HS-27A (cell line): ENCODE measurements around the gene PDE4DIP.
"Not testable (repeated sequence)": the region's sequence is repeated elsewhere in the genome, so short reads cannot be mapped to it uniquely, and the experiment has no call there.

Source experiments
- DNase-seq: peaks from one replicate; pipeline ENCODE4 v3.0.0-alpha.2; 2012; ENCODE audit warnings: low read depth, missing footprints

The PDE4DIP gene

DNA sequence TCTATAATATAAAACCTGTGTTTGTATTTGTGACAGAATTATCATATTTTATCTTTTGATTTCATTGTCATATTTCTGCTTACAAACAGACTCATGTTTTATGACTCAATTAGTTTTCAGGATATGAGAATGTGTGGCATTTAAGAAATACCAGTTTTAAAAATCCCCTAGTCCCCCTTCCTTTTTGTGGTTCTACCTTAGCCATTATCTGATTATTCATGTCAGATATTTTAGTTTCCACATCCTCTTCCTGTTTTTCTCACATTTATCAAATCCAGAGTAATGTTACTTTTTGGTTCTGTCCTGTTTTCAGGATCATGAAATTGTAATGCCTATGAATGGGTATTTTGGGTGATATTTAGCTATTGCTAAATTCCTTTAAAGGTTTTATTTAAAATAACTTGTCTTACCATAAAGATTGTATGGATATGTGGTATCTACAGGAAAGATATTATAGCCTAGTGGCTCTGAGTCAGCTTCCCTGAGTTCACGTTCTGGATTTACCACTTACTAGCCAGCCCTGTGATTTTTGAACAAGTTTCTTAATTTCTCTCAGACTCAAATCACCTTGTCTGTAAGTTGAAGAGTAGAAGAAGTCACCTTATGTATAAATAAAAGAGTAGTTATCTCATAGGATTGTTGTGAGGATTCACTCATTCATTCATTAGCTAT is 131.8 kb downstream of the PDE4DIP start:
- DNase-seq: not testable (repeated sequence)

DNA sequence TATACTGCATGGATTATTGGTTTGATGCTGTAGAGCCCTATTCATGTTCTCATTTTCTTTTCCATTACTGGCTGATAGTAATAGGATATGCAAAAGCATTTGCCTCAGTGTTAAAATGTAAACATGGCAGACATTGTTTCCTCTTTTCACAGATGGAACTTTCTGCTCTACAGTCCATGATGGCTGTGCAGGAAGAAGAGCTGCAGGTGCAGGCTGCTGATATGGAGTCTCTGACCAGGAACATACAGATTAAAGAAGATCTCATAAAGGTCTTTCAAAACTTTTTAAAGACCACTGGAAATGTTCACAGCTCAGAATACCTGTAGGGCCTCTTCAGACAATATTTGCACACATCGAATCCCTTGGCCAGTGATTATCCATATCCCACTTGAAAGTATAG is 133.6 kb downstream of the PDE4DIP start:
- not testable (repeated sequence) for DNase-seq

DNA sequence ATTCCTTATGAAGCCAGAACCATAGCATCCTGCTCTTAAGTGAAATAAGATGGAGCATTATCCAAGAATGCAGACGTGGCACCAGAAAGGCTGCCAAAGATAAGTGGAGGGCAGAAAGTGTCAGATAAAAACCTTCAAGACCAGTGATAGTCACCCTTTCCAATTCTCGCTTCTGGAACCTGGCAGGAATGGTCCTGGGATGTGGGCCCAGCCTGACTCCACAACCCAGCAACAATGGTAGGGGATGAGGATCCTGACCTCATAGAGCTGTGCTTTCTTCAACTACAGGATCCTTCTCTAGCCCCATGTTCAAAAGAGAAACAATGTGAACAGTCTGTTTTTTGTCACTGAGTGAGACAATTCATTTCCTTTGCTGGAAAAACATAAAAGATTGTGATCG is 145.2 kb downstream of the PDE4DIP start:
- not testable (repeated sequence) for DNase-seq

DNA sequence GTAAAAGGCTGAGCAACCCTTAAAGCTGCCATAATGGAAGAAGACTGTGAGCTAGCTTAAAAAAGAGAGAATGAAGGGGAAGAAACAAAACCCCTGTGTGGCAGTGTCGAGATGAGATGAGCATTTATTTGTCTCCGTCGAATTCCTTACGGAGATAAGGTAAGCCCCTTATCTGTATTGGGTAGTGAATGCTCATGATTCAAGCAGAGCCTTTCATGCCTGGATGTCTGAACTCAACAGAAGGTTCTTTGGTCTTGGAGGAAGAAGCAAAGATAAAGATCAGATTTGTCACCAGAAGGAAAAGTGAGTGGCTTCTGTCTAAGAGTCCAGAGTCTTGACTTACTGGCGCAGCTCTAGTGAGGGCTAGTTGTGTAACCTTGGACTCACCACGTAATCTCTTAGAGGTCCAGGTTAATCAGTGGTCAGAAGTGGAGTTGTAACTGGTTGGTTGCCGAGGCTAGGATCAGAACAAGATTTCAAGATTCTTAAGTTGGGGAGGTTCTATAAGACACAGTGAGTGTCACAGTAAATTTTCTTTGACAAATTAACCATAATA is 146.1 kb downstream of the PDE4DIP start:
- not testable (repeated sequence) for DNase-seq

DNA sequence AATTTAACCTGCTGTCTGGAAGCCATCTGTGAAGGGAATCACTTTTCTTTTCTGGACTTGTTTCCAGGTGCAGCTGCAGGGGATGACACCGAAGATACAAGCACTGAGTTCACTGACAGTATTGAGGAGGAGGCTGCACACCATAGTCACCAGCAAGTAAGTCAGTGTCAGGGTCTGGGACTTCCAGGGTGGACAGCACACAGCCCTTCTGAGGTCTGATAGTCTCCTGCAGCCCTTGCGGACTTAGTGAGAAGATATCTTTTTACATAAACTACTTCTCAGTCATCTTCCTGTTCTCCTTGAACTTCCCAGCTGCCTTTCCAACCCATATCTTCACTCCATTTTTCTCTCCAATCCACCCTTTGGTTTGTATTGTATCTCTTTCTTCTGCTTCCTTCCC is 147.6 kb downstream of the PDE4DIP start:
- DNase-seq: not testable (repeated sequence)

DNA sequence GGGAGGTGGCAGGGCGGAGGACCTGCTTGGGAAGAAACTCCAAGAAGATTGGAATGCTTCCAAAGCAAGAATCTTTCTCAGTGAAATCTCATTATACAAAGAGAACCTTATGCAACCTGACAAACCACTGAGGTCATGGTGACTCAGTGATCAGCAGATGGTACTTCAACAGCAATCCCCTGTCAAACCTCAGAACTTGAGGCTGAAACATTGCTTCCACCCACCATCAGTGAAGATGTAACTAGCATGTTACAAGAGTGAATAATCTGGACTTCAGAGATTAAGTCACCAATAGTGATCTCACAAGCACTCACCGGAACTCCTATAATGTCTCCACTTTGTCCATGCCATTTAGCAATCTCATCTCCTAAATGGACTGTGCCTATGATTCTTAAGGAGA is 148.1 kb downstream of the PDE4DIP start:
- DNase-seq: not testable (repeated sequence)

DNA sequence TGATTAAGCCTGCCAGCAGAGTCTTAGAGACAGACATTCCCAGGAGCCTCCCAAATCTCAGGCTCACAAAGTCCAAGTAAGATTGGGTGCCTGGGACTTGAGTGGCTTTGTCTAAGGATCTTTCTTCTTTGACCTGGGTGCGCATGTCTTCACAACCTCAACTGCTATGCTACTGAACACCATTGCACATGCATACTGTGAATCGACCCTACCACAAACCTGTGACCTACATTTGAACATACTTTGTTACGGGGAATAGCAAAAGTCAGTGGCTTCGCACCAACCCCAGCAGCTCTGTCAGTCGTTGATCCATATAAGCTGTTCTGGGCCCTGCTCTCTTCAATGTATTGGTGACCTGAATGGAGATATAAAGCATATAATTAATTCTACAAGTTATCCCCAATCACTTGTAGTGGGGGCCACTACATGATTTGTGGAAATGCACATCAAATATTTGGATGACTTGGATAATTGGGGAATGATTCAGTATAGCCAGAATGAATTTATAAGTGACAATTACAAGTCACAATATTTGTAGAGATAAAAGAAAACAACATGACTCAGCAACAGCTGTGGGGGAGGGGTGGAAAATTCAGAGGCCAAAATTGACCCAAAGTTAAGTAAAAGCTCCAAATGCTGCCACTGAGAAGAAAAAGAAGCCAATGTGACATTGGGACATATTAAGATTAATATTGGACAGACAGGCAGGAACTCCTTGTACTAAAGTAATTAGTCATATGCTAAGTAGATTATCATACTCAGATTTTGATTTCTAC is 152.4 kb downstream of the PDE4DIP start:
- not testable (repeated sequence) for DNase-seq

DNA sequence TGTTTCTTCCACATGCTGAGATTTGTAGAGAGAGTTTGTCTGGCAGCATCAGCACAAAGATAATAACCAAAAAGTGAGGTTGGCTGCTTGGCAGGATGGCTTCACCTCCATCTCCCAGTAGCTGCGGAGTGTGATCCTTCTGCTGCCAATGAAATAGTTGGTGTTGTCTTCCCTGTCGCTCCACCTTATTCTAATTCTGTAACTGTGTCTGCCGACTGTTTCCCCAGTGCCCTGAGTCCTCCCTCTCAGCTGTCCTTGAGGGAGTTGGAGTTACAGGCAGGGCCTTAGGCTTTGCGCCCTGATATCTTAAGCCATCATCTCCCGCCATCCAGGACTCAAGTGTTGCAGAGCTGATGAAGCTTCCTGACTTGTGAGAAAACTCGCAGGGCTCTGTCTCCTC is 153.2 kb downstream of the PDE4DIP start:
- not testable (repeated sequence) for DNase-seq

DNA sequence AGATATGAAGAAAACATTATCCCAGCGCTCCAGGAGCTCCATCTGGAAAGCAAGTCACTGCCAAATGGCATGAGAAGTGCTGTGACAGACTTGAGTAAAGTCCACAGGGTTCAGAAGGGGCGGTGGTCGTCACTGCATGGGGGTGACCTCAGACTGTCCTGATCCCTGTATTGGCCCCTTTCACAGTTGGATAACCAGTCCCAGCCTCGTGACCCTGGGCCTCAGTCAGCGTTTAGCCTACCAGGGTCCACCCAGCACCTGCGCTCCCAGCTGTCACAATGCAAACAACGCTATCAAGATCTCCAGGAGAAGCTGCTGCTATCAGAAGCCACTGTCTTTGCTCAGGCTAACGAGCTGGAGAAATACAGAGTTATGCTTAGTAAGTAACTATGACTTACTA is 158.4 kb downstream of the PDE4DIP start:
- not testable (repeated sequence) for DNase-seq

DNA sequence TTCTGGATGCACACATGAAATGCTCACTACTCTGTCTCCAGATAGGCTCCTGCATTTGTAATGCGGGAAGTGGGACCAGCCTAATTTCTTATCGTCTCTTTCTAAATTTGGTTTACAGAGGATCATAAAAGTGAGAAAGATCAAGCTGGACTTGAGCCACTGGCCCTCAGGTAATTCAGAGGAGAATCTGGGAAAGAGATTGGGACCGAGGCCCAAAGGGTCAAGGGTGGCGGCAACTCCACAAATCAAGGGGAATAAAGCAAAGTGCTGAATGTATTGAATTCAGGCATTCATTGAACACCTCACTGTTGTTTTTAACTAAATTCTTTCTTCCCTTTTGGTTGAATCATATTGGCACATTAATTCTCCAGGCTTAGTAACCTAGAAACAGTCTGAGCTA is 164.1 kb downstream of the PDE4DIP start:
- DNase-seq: not testable (repeated sequence)

DNA sequence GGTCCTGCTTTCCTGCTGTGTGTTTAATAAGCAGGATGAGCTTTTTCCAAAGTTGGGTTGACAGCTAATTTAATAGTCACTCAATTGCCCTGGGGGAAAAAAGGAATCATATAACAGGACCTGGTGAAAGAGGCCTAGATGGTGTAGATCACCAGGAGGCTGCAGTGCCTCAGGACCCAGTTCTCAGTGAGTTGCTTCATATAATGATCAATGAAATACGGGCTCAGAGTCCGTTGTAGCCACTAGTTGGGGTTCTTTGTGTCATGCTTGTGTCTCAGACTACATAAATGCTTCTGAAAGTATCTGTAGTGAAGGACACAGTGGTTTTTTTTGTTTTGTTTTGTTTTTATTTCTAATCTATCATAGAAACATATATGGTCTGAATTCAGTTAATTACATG is 164.5 kb downstream of the PDE4DIP start:
- DNase-seq: not testable (repeated sequence)

DNA sequence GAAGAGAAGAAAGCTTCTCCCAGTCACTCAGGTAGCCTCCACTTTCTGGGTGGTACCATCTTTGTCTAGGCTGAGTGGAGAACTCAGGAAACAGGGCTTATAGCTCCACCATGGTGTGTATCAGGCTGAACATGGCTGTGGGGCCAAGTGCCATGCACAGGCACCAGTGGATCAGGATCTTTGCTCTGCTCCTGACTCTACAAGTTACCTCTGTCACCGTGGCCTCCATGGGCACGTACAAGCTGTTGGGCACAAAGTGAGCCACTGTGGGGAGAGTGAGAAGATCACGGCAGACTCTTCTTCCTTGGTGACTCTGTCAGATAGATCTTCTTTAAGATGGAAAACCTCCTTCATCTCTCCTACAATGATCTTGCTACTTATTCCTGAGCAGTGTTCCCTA is 165.5 kb downstream of the PDE4DIP start:
- not testable (repeated sequence) for DNase-seq

DNA sequence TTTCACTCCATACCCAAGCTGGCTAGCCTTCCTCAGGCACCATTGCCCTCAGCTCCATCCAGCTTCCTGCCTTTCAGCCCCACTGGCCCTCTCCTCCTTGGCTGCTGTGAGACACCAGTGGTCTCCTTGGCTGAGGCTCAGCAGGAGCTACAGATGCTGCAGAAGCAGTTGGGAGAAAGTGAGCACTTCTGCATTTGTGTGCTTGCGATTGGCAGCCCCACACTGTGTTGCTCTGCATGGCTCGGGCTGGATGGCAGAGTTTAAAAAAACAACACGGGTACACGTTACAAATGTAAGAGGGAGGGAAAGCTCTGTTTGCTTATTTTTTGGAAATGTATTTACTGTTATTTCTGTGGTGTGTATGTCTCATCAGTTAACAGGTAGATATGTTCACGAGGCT is 168.4 kb downstream of the PDE4DIP start:
- not testable (repeated sequence) for DNase-seq

DNA sequence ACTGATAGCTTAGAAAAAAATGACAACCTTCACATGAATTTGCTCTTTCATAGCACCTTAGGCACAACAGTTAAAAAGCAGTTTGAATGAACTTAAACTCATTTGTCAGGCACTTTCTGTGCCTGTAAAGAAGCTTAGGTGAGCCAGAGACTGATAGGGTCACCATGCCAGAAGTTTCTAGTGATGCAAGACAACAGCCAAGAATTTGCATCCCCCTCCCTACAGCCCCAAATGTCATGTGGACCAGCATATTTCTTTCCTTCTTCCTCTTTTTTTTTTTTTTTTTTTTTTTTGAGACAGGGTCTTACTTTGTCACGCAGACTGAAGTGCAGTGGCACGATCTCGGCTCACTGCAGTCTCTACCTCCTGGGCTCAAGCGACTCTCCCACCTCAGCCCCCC is 169.3 kb downstream of the PDE4DIP start:
- DNase-seq: not testable (repeated sequence)

DNA sequence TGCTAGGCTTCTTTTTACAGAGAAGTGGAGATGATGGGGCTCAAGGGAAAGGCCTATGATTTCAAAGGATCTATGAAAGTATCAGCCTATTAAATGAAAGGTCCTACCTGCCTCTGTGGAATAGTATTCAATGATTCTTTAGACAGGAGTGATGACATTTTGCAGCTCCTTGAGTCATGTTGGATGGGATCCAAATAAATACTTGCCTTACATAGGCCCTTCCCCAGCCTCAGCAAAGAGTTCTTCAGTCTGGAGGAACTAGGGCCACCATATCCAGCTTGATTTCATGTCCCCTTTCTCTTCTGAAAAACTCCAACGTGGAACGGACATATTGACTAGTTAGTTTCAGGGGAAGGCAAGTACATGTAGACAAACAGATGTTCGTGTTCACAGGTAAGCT is 171.3 kb downstream of the PDE4DIP start:
- not testable (repeated sequence) for DNase-seq

DNA sequence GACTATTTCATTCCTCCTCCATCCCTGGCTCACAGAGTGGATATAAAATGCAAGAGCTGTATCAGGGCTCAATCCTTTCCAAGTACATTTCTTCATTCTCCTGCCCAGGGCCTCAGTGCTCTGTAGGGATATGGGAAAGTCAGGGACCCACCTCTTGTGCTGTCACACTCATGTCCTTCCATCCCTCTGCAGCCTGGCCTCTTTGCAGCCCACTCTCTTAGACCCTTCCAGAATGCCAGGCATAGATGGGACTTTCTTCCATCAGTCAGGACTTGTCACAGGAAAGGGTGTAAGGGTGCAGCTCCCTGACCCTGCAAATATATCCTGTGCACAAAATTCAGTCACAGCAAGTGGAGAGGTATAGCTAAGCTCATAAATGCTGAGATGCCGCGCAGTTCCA is 172.4 kb downstream of the PDE4DIP start:
- DNase-seq: not testable (repeated sequence)

DNA sequence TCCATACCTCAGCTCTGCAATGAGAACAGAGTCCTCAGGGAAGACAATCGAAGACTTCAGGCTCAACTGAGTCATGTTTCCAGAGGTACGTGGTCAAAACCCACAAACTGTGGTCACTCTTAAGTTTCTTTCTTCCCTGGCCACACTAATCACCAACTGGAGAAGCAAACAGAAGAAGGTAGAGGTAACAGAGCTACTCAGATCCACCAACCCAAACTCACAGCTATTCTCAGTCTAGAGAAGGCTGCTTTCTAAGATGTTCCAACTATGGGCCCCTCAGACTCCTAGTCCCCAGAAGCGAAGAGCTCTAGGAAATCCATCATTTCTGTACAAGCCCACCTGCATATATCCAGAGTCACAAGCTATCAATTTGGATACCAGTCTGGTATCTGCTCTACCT is 174.3 kb downstream of the PDE4DIP start:
- not testable (repeated sequence) for DNase-seq

DNA sequence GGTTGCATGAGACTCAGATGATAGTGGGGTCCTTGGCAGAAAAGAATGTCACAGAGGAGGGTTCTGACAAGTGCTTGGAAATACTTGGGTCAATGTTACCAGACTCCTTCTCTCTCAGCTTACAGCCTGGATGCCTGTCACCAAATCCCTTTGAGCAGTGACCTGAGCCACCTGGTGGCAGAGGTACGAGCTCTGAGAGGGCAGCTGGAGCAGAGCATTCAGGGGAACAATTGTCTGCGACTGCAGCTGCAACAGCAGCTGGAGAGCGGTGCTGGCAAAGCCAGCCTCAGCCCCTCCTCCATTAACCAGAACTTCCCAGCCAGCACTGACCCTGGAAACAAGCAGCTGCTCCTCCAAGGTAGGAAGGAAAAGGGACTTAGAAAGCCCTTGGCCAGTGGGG is 180.1 kb downstream of the PDE4DIP start:
- not testable (repeated sequence) for DNase-seq

DNA sequence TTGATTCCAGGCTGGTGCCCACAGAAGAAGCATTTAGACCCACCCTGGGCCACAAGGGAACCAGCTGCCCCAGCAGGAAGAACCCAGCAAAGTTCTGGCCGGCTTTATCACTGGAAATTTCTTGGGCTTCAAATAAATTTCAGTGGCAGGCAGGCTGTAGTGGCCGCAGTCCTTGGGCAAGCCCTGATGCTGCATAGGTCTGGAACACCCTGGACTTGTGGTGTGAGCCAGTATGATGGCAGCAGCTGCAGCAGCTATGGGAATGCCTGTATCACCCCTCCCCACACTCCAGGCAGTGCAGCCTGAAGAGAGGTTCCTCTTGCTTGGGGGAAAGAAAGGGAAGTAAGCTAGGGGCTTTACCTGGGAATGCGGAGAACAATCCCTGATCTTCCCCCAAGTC is 189.7 kb downstream of the PDE4DIP start:
- DNase-seq: not testable (repeated sequence)

DNA sequence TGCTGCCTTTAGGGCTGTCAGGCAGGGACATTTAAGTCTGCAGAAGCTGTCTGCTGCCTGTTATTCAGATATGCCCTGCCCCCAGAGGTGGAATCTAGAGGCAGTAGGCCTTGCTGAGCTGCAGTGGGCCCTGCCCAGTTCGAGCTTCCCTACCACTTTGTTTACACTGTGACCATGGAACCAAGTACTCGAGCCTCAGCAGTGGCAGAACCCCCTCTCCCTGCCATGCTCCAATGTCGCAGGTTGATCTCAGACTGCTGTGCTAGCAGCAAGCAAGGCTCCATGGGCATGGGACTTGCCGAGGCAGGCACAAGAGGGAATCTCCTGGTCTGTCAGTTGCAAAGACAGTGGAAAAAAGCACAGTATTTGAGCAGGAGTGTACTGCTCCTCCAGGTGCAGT is 198.8 kb downstream of the PDE4DIP start:
- not testable (repeated sequence) for DNase-seq

DNA sequence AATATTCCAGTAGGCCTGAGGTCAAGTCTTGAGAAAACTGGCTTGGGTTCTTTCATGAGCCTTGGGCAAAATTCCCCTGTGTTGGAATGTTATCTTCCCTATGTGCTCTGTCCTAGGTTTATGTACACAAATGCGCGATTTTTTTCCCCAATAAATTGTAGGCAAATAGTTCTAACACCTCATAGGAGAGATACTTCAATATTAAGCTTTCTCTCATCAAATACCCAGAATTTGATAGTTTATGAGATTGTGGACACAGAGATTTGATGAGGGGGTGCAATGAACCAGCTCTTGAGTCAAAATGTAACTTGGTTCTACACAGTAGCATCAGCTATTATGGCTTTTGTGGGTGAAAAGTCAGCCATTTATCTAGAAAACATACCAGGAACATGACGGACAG is 220.4 kb downstream of the PDE4DIP start:
- not testable (repeated sequence) for DNase-seq

DNA sequence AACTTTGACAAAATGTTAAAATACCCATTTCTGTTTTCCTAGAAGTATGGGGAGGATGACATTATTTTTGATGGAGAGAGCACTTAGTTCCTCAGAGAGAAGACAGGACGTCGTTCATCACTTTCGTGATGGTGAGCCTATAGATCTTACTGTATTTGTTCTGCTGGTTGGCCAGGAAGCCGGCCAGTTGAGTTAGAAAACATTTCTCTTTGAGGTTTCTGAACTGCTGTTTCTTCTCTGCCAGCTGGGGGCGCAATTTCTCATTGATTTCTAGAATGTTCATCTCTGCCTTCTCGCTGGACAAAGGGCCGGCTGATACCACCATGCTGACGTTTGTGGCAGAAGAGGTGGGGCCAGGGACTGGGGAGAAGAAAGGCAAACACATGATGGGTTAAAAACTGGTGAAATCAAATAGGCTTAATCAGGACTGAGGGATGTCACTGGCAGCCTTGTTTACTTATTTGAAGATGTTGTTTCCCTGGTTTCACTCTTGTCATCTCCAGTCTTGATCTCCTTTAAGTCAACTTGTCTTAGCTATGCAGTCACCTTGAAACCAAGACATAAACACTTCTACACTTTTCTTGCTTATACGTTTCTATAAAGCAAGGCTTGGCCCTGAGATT is 231.4 kb downstream of the PDE4DIP start:
- not testable (repeated sequence) for DNase-seq
